ENCODE data around the gene ACE.

Gene ACE

DNA sequence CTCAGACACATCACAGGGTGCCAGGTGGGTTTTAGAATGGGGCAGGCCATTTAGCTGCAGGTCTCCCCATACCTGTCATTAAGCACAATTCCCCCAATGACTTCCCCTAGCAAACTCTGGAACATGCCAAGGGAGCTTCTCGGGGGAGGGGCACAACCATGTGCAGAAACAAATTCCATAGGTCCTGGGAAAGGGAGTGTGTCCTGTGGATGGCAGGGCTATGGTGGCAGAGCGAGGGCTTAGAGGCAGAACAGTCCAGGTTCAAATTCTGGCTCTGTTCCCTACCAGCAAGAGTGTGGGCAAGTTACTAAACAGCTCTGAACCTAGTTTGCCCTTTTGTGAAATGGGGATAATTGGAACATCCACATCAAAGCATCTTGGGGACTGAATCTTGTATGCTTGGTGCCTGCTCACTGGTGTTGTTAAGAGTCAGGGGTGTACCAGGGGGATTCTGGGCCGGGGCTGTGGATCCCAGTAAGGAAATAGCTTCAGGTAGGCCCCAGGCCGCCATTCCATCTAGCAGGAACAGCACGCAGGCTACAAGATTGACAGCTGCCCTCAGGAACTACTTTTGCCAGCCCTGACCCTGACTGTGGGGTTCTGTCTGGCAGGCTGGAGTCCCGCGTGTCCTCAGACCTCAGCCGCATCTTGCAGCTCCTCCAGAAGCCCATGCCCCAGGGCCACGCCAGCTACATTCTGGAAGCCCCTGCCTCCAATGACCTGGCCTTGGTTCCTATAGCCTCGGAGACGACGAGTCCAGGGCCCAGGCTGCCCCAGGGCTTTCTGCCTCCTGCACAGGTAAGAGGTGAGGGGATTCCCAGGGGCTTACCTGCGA lies 67.8 kb downstream of the ACE start:
- no peak overlapping the region for H3K4me3 ChIP-seq (ENCODE audit: low read length)
- TF ChIP-seq, protein P1, sequence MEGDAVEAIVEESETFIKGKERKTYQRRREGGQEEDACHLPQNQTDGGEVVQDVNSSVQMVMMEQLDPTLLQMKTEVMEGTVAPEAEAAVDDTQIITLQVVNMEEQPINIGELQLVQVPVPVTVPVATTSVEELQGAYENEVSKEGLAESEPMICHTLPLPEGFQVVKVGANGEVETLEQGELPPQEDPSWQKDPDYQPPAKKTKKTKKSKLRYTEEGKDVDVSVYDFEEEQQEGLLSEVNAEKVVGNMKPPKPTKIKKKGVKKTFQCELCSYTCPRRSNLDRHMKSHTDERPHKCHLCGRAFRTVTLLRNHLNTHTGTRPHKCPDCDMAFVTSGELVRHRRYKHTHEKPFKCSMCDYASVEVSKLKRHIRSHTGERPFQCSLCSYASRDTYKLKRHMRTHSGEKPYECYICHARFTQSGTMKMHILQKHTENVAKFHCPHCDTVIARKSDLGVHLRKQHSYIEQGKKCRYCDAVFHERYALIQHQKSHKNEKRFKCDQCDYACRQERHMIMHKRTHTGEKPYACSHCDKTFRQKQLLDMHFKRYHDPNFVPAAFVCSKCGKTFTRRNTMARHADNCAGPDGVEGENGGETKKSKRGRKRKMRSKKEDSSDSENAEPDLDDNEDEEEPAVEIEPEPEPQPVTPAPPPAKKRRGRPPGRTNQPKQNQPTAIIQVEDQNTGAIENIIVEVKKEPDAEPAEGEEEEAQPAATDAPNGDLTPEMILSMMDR (IDR thresholded peaks at IDR 0.05; ENCODE audit: insufficient read depth, low read depth, low read length, missing control alignments): no peak
- no peak for DNase-seq (ENCODE audit: low read depth)

DNA sequence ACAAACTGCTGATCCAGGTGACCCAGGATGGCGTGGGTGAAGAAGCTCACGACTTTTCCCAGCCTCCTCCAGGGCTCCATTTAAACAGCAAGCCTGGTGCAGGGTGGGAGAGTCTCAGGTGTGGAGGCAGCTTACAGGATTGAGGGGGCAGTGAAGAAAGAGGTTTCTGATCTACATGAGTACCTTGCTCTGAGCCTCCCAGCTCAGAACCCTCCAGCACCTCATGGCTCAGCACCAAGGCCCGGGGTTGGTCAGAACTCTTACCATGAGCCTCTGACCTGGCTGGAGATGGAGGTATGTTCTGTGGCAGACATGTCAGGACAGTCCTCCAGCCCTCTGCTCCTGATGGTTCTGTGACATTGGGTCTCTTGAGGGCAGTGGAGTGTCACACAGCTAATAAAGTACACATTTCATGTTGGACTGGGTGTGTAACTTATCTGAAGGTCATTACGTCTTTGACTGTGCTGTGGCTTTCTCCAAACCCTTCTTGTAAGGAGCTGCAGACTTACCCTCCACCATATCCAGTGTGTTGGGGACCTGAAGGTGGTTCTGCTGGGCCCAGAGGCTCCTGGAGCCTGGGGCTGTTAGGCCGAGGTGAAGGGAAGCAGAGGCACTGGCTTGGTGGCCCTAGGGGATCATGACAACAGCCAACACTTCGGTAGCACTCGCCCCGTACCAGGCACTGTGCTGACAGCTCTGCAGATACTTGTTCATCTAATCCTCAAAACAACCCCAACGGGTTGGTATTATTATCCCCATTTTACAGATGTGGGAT lies 69.6 kb downstream of the ACE start:
- no peak for DNase-seq (ENCODE audit: low read depth)
- no peak overlapping the region for H3K4me3 ChIP-seq (ENCODE audit: low read length)
- TF ChIP-seq, protein P1 (IDR thresholded peaks at IDR 0.05; ENCODE audit: insufficient read depth, low read depth, low read length, missing control alignments): no peak

DNA sequence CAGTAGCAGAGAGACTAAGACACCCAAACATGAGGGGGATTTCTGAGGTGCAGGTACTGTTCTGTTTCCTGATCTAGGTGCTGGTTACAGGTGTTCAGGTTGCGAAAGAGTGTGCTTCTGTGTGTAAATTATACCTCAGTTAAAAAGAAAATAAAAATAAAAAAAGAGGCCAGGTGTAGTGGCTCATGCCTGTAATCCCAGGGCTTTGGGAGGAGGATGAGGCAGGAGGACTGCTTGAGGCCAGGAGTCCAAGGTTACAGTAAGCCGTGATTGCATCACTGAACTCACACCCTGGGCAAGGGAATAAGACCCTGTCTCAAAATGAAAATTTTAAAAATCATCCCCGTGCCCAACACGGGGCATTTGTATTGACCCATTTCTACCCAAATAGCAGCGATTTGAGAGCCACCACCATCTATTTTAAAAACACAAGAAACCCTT lies 70.2 kb downstream of the ACE start:
- TF ChIP-seq, protein P1 (IDR thresholded peaks at IDR 0.05; ENCODE audit: insufficient read depth, low read depth, low read length, missing control alignments): no peak
- DNase-seq (ENCODE audit: low read depth): no peak
- H3K4me3 ChIP-seq (ENCODE audit: low read length): no peak overlapping the region

Measured in epithelial cell of esophagus (primary cell).